Ectodermal cell (in vitro differentiated cells): ENCODE data around the gene PTH.

Experiments
- H3K27ac ChIP-seq: 2 replicates; pipeline ENCODE4 v1.7.0; 2013; ENCODE audit warnings: mild to moderate bottlenecking, low read depth, low read length; ENCODE audit not compliant: insufficient read depth, poor library complexity, severe bottlenecking
- H3K27me3 ChIP-seq: 2 replicates; pipeline ENCODE4 v1.7.0; 2013; ENCODE audit warnings: mild to moderate bottlenecking, low read length; ENCODE audit not compliant: insufficient read depth, control insufficient read depth, poor library complexity, severe bottlenecking
- H3K36me3 ChIP-seq: one replicate; pipeline ENCODE4 v1.7.0; 2013; ENCODE audit warnings: low read length; ENCODE audit not compliant: control insufficient read depth, insufficient read depth
- H3K4me1 ChIP-seq: one replicate; pipeline ENCODE4 v1.7.0; 2013; ENCODE audit warnings: low read length; ENCODE audit not compliant: control insufficient read depth, insufficient read depth
- H3K4me3 ChIP-seq: 2 replicates; pipeline ENCODE4 v1.7.0; 2013; ENCODE audit warnings: low read depth, low read length, control low read depth; ENCODE audit not compliant: insufficient read depth
- H3K9me3 ChIP-seq: 2 replicates; pipeline ENCODE4 v1.7.0; 2013; ENCODE audit warnings: mild to moderate bottlenecking, low read length, moderate library complexity; ENCODE audit not compliant: control insufficient read depth
- WGBS, 2 experiments: methylation state at CpG; one replicate each; pipeline ENCODE4 v1.1.7; 2013; ENCODE audit warnings: missing lambda C conversion rate in 2 of 2; 5-methylcytosine and 5-hydroxymethylcytosine counted together

Gene PTH

GRCh38 chr11:13480198-13480597, 15.6 kb downstream of the PTH start:
- Histone ChIP-seq H3K36me3 (no peaks in the 10 kb centered on the region), H3K27me3 (no peaks in the 10 kb centered on the region), H3K4me1 (no peaks in the 10 kb centered on the region), H3K4me3 (no peak overlapping the region), H3K9me3 (no peaks in the 10 kb centered on the region), H3K27ac (no peak overlapping the region)
- 90 to 92% methylated on average over 9 of the region's 9 CpGs for WGBS, 2 experiments

DNA sequence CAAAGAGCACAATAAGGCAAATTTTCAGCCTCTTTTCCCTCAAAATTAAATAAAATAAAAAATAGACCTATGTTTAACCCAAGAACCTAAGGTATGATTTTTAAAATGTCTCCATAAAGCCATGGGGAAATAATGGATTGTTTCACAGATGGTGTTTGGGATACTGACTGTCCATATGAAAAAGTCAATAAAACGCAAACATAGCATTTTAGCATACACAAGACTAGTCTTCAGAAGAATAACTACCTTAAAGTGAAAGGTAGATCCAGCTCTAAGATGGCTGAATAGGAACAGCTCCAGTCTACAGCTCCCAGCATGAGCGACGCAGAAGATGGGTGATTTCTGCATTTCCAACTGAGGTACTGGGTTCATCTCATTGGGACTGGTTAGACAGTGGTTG, 16.1 kb downstream of the PTH start:
- Histone ChIP-seq H3K4me1 (no peaks in the 10 kb centered on the region), H3K36me3 (no peaks in the 10 kb centered on the region), H3K9me3 (no peaks in the 10 kb centered on the region), H3K4me3 (no peak overlapping the region), H3K27ac (no peak overlapping the region), H3K27me3 (no peaks in the 10 kb centered on the region)
- 97 to 98% methylated on average over 2 to 3 of the region's 3 CpGs for WGBS, 2 experiments

DNA sequence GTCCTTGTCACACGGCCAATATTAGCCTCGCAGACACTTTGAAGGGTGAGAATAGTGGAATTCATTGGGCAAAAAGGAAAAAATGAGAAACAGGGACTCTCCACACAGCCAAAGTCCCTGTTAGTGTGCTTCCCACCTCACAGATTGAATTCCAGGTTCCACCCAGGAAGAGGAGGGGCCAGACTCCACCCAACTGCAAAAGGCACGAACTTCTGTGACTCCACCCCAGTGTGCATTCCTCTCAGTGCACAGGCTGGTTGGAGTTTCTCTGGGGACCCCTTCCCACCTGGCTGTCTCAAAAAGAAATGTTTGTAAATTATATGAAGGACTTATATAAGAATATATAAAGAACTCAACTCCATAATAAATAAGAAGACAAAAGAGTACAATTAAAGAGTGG, 20.7 kb downstream of the PTH start:
- no peaks in the 10 kb centered on the region for H3K9me3 ChIP-seq
- H3K4me3 ChIP-seq: no peak overlapping the region
- H3K27me3 ChIP-seq: no peaks in the 10 kb centered on the region
- no peaks in the 10 kb centered on the region for H3K4me1 ChIP-seq
- H3K36me3 ChIP-seq: no peaks in the 10 kb centered on the region
- WGBS, 2 experiments: 90 to 92% methylated on average over 3 of the region's 3 CpGs
- no peak overlapping the region for H3K27ac ChIP-seq

DNA sequence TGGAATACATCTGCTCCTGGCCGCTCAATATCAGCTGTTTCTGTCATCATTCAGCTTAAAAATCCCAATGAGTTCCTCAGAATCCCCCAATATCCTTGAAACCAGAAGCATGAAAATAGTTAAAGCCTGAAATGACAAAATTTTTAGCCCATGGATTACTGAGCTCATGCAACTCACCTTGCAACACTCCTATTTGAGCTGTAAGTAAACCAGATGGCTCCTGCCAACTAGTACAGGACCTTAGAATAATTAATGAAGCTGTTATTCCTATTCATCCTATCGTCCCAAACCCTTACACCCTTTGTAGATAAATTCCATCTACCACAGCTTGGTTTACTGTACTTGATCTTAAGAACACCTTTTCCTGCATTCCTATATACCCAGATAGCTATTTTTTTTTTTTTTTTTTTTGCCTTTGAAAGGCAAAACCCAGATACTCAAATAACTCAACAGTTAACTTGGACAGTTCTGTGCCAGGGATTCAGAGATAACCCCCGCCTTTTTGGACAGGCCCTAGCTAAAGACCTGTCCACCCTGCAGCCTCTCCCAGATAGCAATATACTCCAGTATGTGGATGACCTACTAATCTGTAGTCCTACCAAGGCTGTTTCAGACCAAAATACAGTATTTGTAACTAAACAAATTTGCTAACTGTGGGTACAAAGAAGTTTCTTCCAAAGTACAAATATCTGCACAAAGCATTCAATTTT, 22.6 kb downstream of the PTH start:
- H3K27ac ChIP-seq: no peak overlapping the region
- H3K27me3 ChIP-seq: no peaks in the 10 kb centered on the region
- H3K9me3 ChIP-seq: no peaks in the 10 kb centered on the region
- no peaks in the 10 kb centered on the region for H3K4me1 ChIP-seq
- no peaks in the 10 kb centered on the region for H3K36me3 ChIP-seq
- 87 to 95% methylated on average over 3 of the region's 3 CpGs for WGBS, 2 experiments
- H3K4me3 ChIP-seq: no peak overlapping the region

- H3K36me3 ChIP-seq: no peaks in the 10 kb centered on the region
- H3K9me3 ChIP-seq: no peaks in the 10 kb centered on the region
- no peak overlapping the region for H3K27ac ChIP-seq
- H3K4me3 ChIP-seq: no peak overlapping the region
- 81 to 88% methylated on average over 5 of the region's 5 CpGs for WGBS, 2 experiments
- no peaks in the 10 kb centered on the region for H3K27me3 ChIP-seq
- H3K4me1 ChIP-seq: peaks cover 1% of the 10 kb centered on the region
These were observed 27.0 kb downstream of the PTH start for GRCh38 chr11:13468750-13469149.

- Histone ChIP-seq H3K4me1 (peaks cover 10% of the 10 kb centered on the region), H3K27ac (no peak overlapping the region), H3K27me3 (no peaks in the 10 kb centered on the region), H3K36me3 (no peaks in the 10 kb centered on the region), H3K9me3 (no peaks in the 10 kb centered on the region), H3K4me3 (no peak overlapping the region)
- 32 to 44% methylated on average over 4 to 6 of the region's 6 CpGs for WGBS, 2 experiments
These were observed 29.9 kb downstream of the PTH start for GRCh38 chr11:13465909-13466371.

DNA sequence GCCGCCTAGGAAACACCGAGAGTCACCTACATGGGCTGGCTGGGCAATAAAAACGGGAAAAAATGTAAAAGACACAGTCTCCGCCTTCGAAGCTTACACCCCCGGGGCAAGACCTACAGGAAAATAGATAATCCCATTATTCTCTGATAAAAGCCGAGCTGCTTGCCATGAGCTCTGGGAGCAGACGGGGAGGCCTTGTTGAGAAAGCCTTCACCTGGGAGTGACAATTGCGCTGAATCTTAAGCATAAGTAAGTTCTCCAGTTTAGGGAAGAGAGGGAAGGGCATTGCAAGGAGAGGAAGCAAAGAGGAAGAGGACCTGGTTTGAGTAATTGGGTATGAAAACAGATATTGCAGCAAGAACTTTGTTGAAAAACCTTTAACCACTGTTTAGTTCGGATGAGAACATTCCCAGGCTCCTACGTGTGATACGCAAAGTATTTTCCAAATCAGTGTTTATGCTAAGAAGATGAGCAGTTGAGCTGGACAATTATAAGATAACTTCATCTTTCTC, 32.0 kb downstream of the PTH start:
- WGBS, 2 experiments: 35 to 36% methylated on average over 12 of the region's 12 CpGs
- Histone ChIP-seq H3K36me3 (no peaks in the 10 kb centered on the region), H3K27ac (no peak overlapping the region), H3K27me3 (no peaks in the 10 kb centered on the region), H3K4me1 (peaks cover 10% of the 10 kb centered on the region), H3K4me3 (peak overlapping the region; percentile 94), H3K9me3 (no peaks in the 10 kb centered on the region)

DNA sequence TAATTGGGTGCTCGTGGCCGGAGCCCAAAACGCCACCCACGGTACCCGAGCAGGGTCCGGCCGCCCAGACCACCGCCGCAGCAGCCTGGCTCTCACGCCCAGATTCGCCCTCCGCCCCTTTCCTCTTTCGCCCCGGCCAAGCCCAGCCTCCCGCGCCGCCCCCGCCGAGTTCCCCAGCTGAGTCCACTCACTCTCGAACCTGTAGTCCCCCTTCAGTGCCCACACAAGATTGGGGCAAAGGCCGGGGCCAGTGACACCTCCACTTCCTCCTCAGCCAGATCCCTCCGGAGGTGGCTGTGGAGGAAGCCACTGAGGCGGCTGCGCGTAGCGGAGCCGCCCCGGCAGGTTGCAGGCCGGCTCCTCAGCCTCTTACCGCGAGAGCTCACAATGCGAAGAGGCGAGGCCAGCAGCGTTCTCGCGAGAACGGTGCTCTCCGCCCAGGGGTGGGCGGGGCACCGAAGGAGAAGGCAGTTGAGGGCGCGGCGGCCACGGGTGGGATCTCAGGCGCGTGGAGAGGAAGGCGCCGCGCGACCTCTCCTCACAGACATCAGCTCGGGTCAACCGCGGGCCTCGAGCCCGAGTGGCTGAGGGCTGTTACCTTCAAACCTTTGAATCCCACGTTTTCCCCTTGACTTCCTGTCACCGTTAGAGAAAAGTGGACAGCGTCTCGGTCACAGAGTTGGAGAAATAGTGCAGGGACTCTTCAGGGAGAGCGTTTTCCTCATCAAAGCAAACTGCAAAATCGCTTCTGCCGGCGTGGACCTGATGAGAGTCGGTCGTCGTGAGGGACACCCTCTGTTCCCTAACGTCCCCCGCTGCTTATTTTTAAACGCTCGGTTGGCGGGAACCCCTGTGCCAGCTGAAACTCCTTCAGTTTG, 32.7 kb downstream of the PTH start, which contains the start of gene BTBD10:
Gene BTBD10 (minus strand): TSS at position 322 of the 878 bp plus-strand sequence. CDS start 18,098 bp downstream, outside the sequence.
- H3K4me1 ChIP-seq: peaks cover 10% of the 10 kb centered on the region
- H3K36me3 ChIP-seq: no peaks in the 10 kb centered on the region
- peak within 1 kb of the TSS; percentile 94 for H3K4me3 ChIP-seq
- no peaks in the 10 kb centered on the region for H3K27me3 ChIP-seq
- WGBS, 2 experiments: 0 to 1% methylated on average over 71 of the region's 71 CpGs
- H3K9me3 ChIP-seq: no peaks in the 10 kb centered on the region
- peak within 1 kb of the TSS; percentile 76 for H3K27ac ChIP-seq

DNA sequence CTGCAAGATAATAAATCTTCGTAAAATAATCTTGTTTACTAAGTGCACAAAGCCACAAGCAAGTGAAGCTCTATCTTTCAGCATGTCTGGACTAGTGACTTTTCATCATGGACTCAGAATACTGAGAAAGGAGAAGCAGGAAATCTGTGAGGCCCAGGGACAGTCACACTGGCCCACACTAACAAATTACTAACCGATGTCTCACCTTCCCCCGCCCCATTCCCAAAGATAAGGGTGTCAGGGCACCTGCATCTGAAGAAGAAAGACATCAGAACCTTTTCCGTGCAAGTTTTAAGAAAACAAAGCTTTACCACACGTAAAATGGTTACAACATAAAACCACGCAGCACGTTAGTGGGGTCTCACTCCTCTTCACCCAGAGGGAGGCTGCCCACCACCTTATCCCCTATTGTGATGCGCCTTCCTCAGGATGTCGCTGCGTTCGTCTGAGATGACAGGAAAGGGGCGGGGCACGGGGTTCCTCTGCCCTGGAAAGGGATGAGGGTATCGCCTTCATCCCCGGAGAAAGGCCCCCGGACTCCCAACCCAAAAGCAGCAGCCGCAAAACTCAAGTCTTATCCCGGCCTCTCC, 33.4 kb downstream of the PTH start:
- H3K9me3 ChIP-seq: no peaks in the 10 kb centered on the region
- WGBS, 2 experiments: 6 to 7% methylated on average over 18 of the region's 18 CpGs
- peaks cover 10% of the 10 kb centered on the region for H3K4me1 ChIP-seq
- H3K4me3 ChIP-seq: peak overlapping the region; percentile 94
- H3K36me3 ChIP-seq: no peaks in the 10 kb centered on the region
- H3K27ac ChIP-seq: peak overlapping the region; percentile 76
- H3K27me3 ChIP-seq: no peaks in the 10 kb centered on the region

DNA sequence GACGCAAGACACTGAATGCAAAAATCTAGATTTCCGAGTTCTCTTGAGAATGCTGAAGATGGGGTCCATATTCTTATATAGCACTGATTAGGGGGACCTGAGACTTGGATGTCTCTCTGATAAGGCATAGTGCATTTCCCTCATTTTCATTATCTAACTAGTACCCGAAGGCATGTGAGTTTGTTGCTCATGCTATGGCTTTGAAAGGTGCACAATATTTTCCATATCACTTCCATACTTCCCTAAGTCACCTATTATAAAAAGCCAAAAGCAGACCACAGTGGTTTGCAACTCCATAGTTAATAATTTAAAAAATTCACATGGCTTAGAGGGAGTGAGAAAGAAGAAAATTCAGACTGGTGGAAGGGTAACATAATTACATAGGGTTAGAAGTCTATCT, 34.5 kb downstream of the PTH start:
- 92 to 97% methylated on average over 3 of the region's 3 CpGs for WGBS, 2 experiments

More for the DNA sequence above, 34.5 kb downstream of the PTH start:
- Histone ChIP-seq H3K27ac (no peak overlapping the region), H3K4me1 (peaks cover 10% of the 10 kb centered on the region), H3K9me3 (no peaks in the 10 kb centered on the region), H3K36me3 (no peaks in the 10 kb centered on the region), H3K4me3 (no peak overlapping the region), H3K27me3 (no peaks in the 10 kb centered on the region)
